Activated B cell treated with CpG ODN at 0.5 μM for 24 hours (primary cell): ENCODE results near the gene CRIP3. TPM values are rescaled to one million over a fixed set of nuclear protein-coding genes. Genes with fewer than 3 reads are reported as not detected.

Experiments
- ATAC-seq: fragments of 200-7000 bp; cut with Tn5 transposase; one replicate; pipeline ENCODE4 v1.10.0; 2021; ENCODE audit warnings: low read depth, mild to moderate bottlenecking, moderate library complexity
- CTCF ChIA-PET: fragments of 350-600 bp; sonication (Branson Sonifier 250); formaldehyde crosslinking; loops from one replicate; lab custom pipeline; 2021; ENCODE audit warnings: antibody characterized with exemption; lab: Charles Lee
- POLR2A ChIA-PET: fragments of 350-600 bp; sonication (Branson Sonifier 250); formaldehyde crosslinking; loops from one replicate; lab custom pipeline; 2021; ENCODE audit warnings: antibody characterized with exemption; lab: Charles Lee
- DNase-seq: peaks from one replicate; pipeline ENCODE4 v3.0.0; 2022
- H3K27ac Mint-ChIP-seq: one replicate; pipeline ENCODE4 v1.8.0; 2020; ENCODE audit warnings: mixed read lengths
- H3K27me3 Mint-ChIP-seq: one replicate; pipeline ENCODE4 v1.8.0; 2021; ENCODE audit warnings: mixed read lengths
- H3K36me3 Mint-ChIP-seq: one replicate; pipeline ENCODE4 v1.8.0; 2021; ENCODE audit warnings: low read depth, mixed read lengths
- H3K4me1 Mint-ChIP-seq: one replicate; pipeline ENCODE4 v1.8.0; 2021; ENCODE audit warnings: mixed read lengths
- H3K4me3 Mint-ChIP-seq: one replicate; pipeline ENCODE4 v1.8.0; 2020; ENCODE audit warnings: mild to moderate bottlenecking, mixed read lengths
- H3K9me3 Mint-ChIP-seq: one replicate; pipeline ENCODE4 v1.8.0; 2020; ENCODE audit warnings: mixed read lengths
- CTCF ChIP-seq: fragments of 200-600 bp; IDR thresholded peaks from one replicate; pipeline ENCODE4 v1.8.0; 2022; ENCODE audit warnings: antibody characterized with exemption, mild to moderate bottlenecking
- intact Hi-C: fragments of 100-400 bp; cut with micrococcal nuclease; formaldehyde crosslinking; loops from one replicate; pipeline ENCODE4 v1.15.1; 2024
- total RNA-seq: library from RNA; stranded (reverse); gene quantifications from 2 replicates; pipeline ENCODE4 v1.2.3, GENCODE V29; 2022

CRIP3 gene
- total RNA-seq, 1 donor from 2014 or later: 49.9 TPM

- peak; percentile 8 for ATAC-seq
- Mint-ChIP-seq H3K36me3 (peaks cover 2% of the 10 kb centered on the region), H3K27ac (peak overlapping the region; percentile 30), H3K27me3 (peaks cover 24% of the 10 kb centered on the region), H3K4me3 (peak overlapping the region; percentile 85), H3K9me3 (no peaks in the 10 kb centered on the region), H3K4me1 (peaks cover 41% of the 10 kb centered on the region)
- intact Hi-C loops: no loop called here
- POLR2A ChIA-PET: interaction anchor here (0.5 to 1.6 kb wide), 8 partner anchors 9 to 355 kb away, joined by 3 to 11 read pairs (median 4); partner anchors contain the start of genes TJAP1 and ZNF318
- peak; percentile 55 for DNase-seq
- CTCF ChIA-PET: no interaction called here
- TF ChIP-seq CTCF: no peak
Observed at GRCh38 chr6:43274916-43275597, 33.6 kb downstream of the CRIP3 start.

- ATAC-seq: no peak
- TF ChIP-seq CTCF: no peak
- POLR2A ChIA-PET: no interaction called here
- H3K4me1 Mint-ChIP-seq: peaks cover 43% of the 10 kb centered on the region
- peak overlapping the region; percentile 4 for H3K27ac Mint-ChIP-seq
- H3K36me3 Mint-ChIP-seq: peaks cover 2% of the 10 kb centered on the region
- CTCF ChIA-PET: no interaction called here
- intact Hi-C loops: no loop called here
- peaks cover 22% of the 10 kb centered on the region for H3K27me3 Mint-ChIP-seq
- H3K4me3 Mint-ChIP-seq: peak overlapping the region; percentile 76
- DNase-seq: no peak
- H3K9me3 Mint-ChIP-seq: no peaks in the 10 kb centered on the region
Observed at GRCh38 chr6:43274127-43274915, 34.3 kb downstream of the CRIP3 start.

GRCh38 chr6:43273707-43274106, 34.9 kb downstream of the CRIP3 start:
- Mint-ChIP-seq H3K9me3 (no peaks in the 10 kb centered on the region), H3K36me3 (peaks cover 2% of the 10 kb centered on the region), H3K27me3 (peaks cover 19% of the 10 kb centered on the region), H3K4me3 (peak overlapping the region; percentile 30), H3K4me1 (peaks cover 49% of the 10 kb centered on the region), H3K27ac (peak overlapping the region; percentile 4)
- POLR2A ChIA-PET: no interaction called here
- no peak for DNase-seq
- CTCF ChIA-PET: interaction anchor here (1.2 kb wide), 1 partner anchor 82 kb away, joined by 3 read pairs; no protein-coding TSS in a partner anchor
- no peak for TF ChIP-seq CTCF
- ATAC-seq: no peak
- intact Hi-C loops: no loop called here

DNA sequence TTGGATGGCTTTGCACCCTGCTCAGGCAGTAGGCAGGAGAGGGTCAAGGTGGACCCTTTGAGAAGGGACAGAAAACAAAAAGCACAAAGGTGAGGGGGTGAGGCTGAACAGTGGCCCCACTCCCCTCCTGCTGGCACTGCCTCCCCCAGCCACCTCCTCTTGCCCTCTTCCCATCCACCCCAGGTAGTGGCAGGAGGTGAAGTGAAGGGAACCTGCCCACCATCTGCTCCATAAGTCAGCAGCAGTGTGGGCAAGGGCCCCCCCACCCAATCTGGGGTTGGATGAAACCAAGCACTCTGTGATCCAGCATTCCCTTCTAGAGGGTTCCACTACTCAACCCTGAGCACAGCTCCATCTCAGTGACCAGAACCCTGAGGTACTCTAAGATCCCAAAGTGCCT, 36.7 kb downstream of the CRIP3 start:
- peaks cover 2% of the 10 kb centered on the region for H3K36me3 Mint-ChIP-seq
- intact Hi-C loops: loop anchor here (2.0 kb wide), 1 partner anchor 37 kb away; the partner anchor contains the start of gene CRIP3
- DNase-seq (no peak), ATAC-seq (no peak)
- CTCF ChIA-PET: no interaction called here
- H3K27me3 Mint-ChIP-seq: peaks cover 8% of the 10 kb centered on the region
- H3K4me3 Mint-ChIP-seq: no peak overlapping the region
- TF ChIP-seq CTCF: no peak
- POLR2A ChIA-PET: interaction anchor here (1.0 to 1.5 kb wide), 3 partner anchors 17 to 112 kb away, joined by 3 read pairs; no protein-coding TSS in a partner anchor
- H3K9me3 Mint-ChIP-seq: no peaks in the 10 kb centered on the region
- peaks cover 47% of the 10 kb centered on the region for H3K4me1 Mint-ChIP-seq
- no peak overlapping the region for H3K27ac Mint-ChIP-seq
